ENCODE measurements around the gene ATP13A2. TPM values are rescaled to one million over a fixed set of nuclear protein-coding genes. Genes with fewer than 3 reads are reported as not detected.

The ATP13A2 gene
- total RNA-seq, 3 donors from 2014 or later (not counting 1 experiment from before 2014, with no cell fraction given), result 38.7 to 53.6 (median 42.8) TPM

DNA sequence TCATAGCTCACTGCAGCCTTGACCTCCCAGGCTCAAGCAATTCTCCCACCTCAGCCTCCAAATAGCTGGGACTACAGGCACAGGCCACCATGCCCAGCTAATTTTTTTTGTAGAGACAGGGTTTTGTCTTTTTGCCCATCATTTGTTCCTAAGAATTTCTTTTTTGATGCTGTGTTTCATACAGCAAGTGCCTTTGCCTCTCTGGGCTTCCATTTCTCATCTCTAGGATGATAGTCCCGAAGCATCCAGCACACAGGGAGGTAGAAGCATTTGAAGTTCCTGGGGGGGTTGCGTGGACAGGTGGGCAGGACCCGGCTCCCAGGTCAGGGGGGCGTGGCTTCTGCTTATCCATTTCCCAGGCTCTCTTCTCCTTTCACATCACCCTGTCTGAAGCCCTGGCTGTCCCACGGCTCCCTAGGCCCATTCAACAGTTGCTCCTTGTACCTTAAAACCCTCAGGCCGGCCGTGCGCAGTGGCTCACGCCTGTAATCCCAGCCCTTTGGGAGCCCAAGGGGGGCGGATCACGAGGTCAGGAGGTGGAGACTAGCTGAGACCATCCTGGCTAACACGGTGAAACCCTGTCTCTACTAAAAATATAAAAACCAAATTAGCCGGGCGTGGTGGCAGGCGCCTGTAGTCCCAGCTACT is 3.4 kb downstream of the ATP13A2 start:
- TF ChIP-seq CTCF (IDR thresholded peaks at IDR 0.05), result no peak
- no peak overlapping the region for H3K4me3 Mint-ChIP-seq
- Histone ChIP-seq H3K36me3 (ENCODE audit: control insufficient read depth, insufficient read depth, low read length) (peaks cover 16% of the 10 kb centered on the region), H3K27ac (ENCODE audit: low read length) (no peak overlapping the region), H3K4me3 (ENCODE audit: low read length) (no peak overlapping the region), H3K9me3 (ENCODE audit: control insufficient read depth, insufficient read depth, low read length) (no peaks in the 10 kb centered on the region), H3K4me1 (ENCODE audit: control insufficient read depth, insufficient read depth, low read length) (peaks cover 30% of the 10 kb centered on the region), H3K27me3 (ENCODE audit: control insufficient read depth, insufficient read depth, low read length) (no peaks in the 10 kb centered on the region)
- 89% methylated on average over 15 of the region's 15 CpGs for WGBS (ENCODE audit: insufficient coverage)
- peaks cover 5 to 23% of the 10 kb centered on the region in 2 donors for H3K4me1 Mint-ChIP-seq
- ATAC-seq, result no peak
- no peaks in the 10 kb centered on the region for H3K9me3 Mint-ChIP-seq
- H3K36me3 Mint-ChIP-seq, result no peaks in the 10 kb centered on the region
- H3K27ac Mint-ChIP-seq, result no peak overlapping the region
- no peak for DNase-seq
- H3K27me3 Mint-ChIP-seq (ENCODE audit: low read depth in 2 of 2), result no peaks in the 10 kb centered on the region
- intact Hi-C loops (cut with micrococcal nuclease), result no loop called here

GRCh38 chr1:17007121-17007520 is 4.6 kb downstream of the ATP13A2 start:
- WGBS (ENCODE audit: insufficient coverage), result 93% methylated on average over 8 of the region's 8 CpGs
- Mint-ChIP-seq H3K4me3 (no peak overlapping the region), H3K27ac (no peak overlapping the region), H3K36me3 (no peaks in the 10 kb centered on the region), H3K9me3 (no peaks in the 10 kb centered on the region), H3K27me3 (ENCODE audit: low read depth in 2 of 2) (no peaks in the 10 kb centered on the region), H3K4me1 (peaks cover 5 to 18% of the 10 kb centered on the region in 2 donors)
- H3K36me3 ChIP-seq (ENCODE audit: control insufficient read depth, insufficient read depth, low read length), result peaks cover 24% of the 10 kb centered on the region
- H3K27me3 ChIP-seq (ENCODE audit: control insufficient read depth, insufficient read depth, low read length), result no peaks in the 10 kb centered on the region
- TF ChIP-seq CTCF (IDR thresholded peaks at IDR 0.05), result no peak
- ATAC-seq, result no peak
- intact Hi-C loops (cut with micrococcal nuclease), result no loop called here
- H3K27ac ChIP-seq (ENCODE audit: low read length), result no peak overlapping the region
- H3K9me3 ChIP-seq (ENCODE audit: control insufficient read depth, insufficient read depth, low read length), result no peaks in the 10 kb centered on the region
- no peak overlapping the region for H3K4me3 ChIP-seq (ENCODE audit: low read length)
- no peak for DNase-seq
- H3K4me1 ChIP-seq (ENCODE audit: control insufficient read depth, insufficient read depth, low read length), result peaks cover 28% of the 10 kb centered on the region

DNA sequence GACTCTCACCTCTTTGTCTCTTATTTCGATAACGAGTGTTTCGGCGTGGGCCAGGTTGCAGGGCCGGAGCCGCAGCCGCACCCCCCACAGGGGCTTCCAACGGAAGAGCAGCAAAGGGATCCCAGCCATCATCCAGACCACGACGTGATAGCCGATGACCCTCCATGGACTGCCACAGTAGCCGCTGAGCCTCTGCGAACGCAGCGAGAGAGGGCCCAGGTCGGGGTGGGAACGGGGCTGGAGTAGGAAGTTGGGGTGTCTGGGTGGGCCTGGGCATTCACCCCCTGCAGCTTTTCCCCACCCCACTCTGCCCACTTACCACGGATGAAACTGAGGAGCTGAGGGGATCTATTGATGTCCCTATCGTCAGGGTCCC is 6.4 kb downstream of the ATP13A2 start:
- H3K36me3 Mint-ChIP-seq, result no peaks in the 10 kb centered on the region
- ATAC-seq, result no peak
- 96% methylated on average over 16 of the region's 19 CpGs for WGBS (ENCODE audit: insufficient coverage)

More for the DNA sequence above, 6.4 kb downstream of the ATP13A2 start:
- DNase-seq, result no peak
- no peak for TF ChIP-seq CTCF (IDR thresholded peaks at IDR 0.05)
- no peaks in the 10 kb centered on the region for H3K9me3 Mint-ChIP-seq
- Histone ChIP-seq H3K36me3 (ENCODE audit: control insufficient read depth, insufficient read depth, low read length) (peaks cover 30% of the 10 kb centered on the region), H3K27ac (ENCODE audit: low read length) (no peak overlapping the region), H3K9me3 (ENCODE audit: control insufficient read depth, insufficient read depth, low read length) (no peaks in the 10 kb centered on the region), H3K4me1 (ENCODE audit: control insufficient read depth, insufficient read depth, low read length) (peaks cover 15% of the 10 kb centered on the region), H3K27me3 (ENCODE audit: control insufficient read depth, insufficient read depth, low read length) (no peaks in the 10 kb centered on the region), H3K4me3 (ENCODE audit: low read length) (no peak overlapping the region)
- no peak overlapping the region for H3K27ac Mint-ChIP-seq
- intact Hi-C loops (cut with micrococcal nuclease), result no loop called here
- H3K4me1 Mint-ChIP-seq, result peaks cover 2 to 7% of the 10 kb centered on the region in 2 donors
- H3K27me3 Mint-ChIP-seq (ENCODE audit: low read depth in 2 of 2), result no peaks in the 10 kb centered on the region
- no peak overlapping the region for H3K4me3 Mint-ChIP-seq

Measured in natural killer cell (primary cell).